ENCODE measurements around the gene ZNF407. TPM values are rescaled to one million over a fixed set of nuclear protein-coding genes. Genes with fewer than 3 reads are reported as not detected.

ZNF407 gene
- total RNA-seq, 1 donor from 2014 or later: 13.2 TPM

- Mint-ChIP-seq H3K9me3 (no peaks in the 10 kb centered on the region), H3K27me3 (ENCODE audit: low read depth) (no peaks in the 10 kb centered on the region), H3K27ac (ENCODE audit: unreplicated experiment) (no peak overlapping the region), H3K4me3 (no peak overlapping the region), H3K36me3 (ENCODE audit: low read depth) (no peaks in the 10 kb centered on the region), H3K4me1 (peaks cover 24% of the 10 kb centered on the region)
- TF ChIP-seq CTCF (conservative IDR thresholded peaks at IDR 0.05): no peak
- no peak for DNase-seq (ENCODE audit: low read depth, low spot score)
Observed at GRCh38 chr18:74709452-74709851, 111.8 kb downstream of the ZNF407 start.

- DNase-seq (ENCODE audit: low read depth, low spot score): no peak
- no peaks in the 10 kb centered on the region for H3K36me3 Mint-ChIP-seq (ENCODE audit: low read depth)
- H3K27me3 Mint-ChIP-seq (ENCODE audit: low read depth): no peaks in the 10 kb centered on the region
- no peak overlapping the region for H3K27ac Mint-ChIP-seq (ENCODE audit: unreplicated experiment)
- no peak for TF ChIP-seq CTCF (conservative IDR thresholded peaks at IDR 0.05)
- peaks cover 34% of the 10 kb centered on the region for H3K4me1 Mint-ChIP-seq
- no peak overlapping the region for H3K4me3 Mint-ChIP-seq
- H3K9me3 Mint-ChIP-seq: no peaks in the 10 kb centered on the region
Observed at GRCh38 chr18:74714120-74714519, 116.5 kb downstream of the ZNF407 start.

DNA sequence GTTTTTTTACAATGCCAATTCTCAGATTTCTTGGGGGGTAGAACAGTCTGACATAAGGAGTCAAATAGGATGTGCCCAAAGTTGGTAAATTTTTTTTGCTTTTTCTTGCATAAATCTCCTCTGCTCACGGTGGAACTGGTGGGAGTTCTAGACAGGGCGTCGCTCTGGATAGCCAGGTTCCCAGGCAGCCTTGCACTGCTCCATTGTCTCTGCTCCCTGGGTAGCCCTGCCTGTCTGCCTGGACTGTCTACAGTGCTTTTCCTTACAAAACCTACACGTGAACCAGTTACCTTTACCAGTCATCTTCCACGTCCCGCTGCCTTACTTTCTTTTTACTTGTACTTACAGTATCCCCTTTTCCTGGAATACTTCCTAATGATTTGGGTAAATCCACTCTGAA, 117.1 kb downstream of the ZNF407 start:
- H3K4me3 Mint-ChIP-seq: no peak overlapping the region
- H3K9me3 Mint-ChIP-seq: peaks cover 2% of the 10 kb centered on the region
- no peaks in the 10 kb centered on the region for H3K27me3 Mint-ChIP-seq (ENCODE audit: low read depth)
- no peak for DNase-seq (ENCODE audit: low read depth, low spot score)
- peaks cover 30% of the 10 kb centered on the region for H3K4me1 Mint-ChIP-seq
- H3K36me3 Mint-ChIP-seq (ENCODE audit: low read depth): peaks cover 2% of the 10 kb centered on the region
- peak overlapping the region; percentile 31 for H3K27ac Mint-ChIP-seq (ENCODE audit: unreplicated experiment)
- TF ChIP-seq CTCF (conservative IDR thresholded peaks at IDR 0.05): no peak

- Mint-ChIP-seq H3K36me3 (ENCODE audit: low read depth) (peaks cover 6% of the 10 kb centered on the region), H3K4me1 (peaks cover 26% of the 10 kb centered on the region), H3K4me3 (no peak overlapping the region), H3K27me3 (ENCODE audit: low read depth) (no peaks in the 10 kb centered on the region), H3K9me3 (peaks cover 3% of the 10 kb centered on the region), H3K27ac (ENCODE audit: unreplicated experiment) (no peak overlapping the region)
- DNase-seq (ENCODE audit: low read depth, low spot score): no peak
- TF ChIP-seq CTCF (conservative IDR thresholded peaks at IDR 0.05): no peak
Observed at GRCh38 chr18:74715306-74715705, 117.6 kb downstream of the ZNF407 start.

GRCh38 chr18:74715865-74716712, 118.4 kb downstream of the ZNF407 start:
- no peak for DNase-seq (ENCODE audit: low read depth, low spot score)
- peaks cover 9% of the 10 kb centered on the region for H3K36me3 Mint-ChIP-seq (ENCODE audit: low read depth)
- no peak overlapping the region for H3K27ac Mint-ChIP-seq (ENCODE audit: unreplicated experiment)
- peaks cover 6% of the 10 kb centered on the region for H3K9me3 Mint-ChIP-seq
- H3K4me3 Mint-ChIP-seq: no peak overlapping the region
- H3K4me1 Mint-ChIP-seq: peaks cover 19% of the 10 kb centered on the region
- TF ChIP-seq CTCF (conservative IDR thresholded peaks at IDR 0.05): no peak
- no peaks in the 10 kb centered on the region for H3K27me3 Mint-ChIP-seq (ENCODE audit: low read depth)

Measured in neural crest cell (in vitro differentiated cells).